GM18951 (cell line): ENCODE data around the gene GSG1.
"Not testable (repeated sequence)": the region's sequence is repeated elsewhere in the genome, so short reads cannot be mapped to it uniquely, and the experiment has no call there.

ENCODE experiments used
- POLR2A ChIP-seq: IDR thresholded peaks from 4 replicates; pipeline ENCODE4 v1.6.1; 2011; ENCODE audit warnings: mild to moderate bottlenecking; ENCODE audit not compliant: insufficient read length, insufficient read depth; ENCODE audit errors: extremely low read depth
- in situ Hi-C: fragments of 300-500 bp; cut with MboI; formaldehyde crosslinking; loops from one replicate; pipeline ENCODE4 v1.12.0; 2022; ENCODE audit warnings: low sequenced_read_pairs, mixed read lengths, inconsistent platforms; ENCODE audit not compliant: unreplicated experiment

GSG1 gene

DNA sequence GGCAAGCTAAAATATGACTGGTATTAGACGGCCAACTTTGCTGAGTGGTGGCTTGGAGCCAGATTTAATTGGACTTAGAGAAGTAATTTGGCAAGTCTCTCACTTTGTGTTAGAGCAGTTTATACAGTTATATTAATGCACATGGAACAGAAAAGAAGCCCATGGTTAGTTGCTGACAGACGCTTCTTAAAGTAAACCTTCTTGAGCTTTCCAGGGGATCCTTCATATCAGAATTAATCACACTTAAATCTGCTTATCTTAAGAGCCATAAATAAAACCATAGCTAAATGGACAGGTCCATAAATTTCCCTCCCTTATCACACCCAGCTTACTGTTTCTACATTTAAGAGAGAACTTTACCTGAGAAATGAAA lies 9.6 kb downstream of the GSG1 start:
- in situ Hi-C loops: no loop called here
- no peak for TF ChIP-seq POLR2A

DNA sequence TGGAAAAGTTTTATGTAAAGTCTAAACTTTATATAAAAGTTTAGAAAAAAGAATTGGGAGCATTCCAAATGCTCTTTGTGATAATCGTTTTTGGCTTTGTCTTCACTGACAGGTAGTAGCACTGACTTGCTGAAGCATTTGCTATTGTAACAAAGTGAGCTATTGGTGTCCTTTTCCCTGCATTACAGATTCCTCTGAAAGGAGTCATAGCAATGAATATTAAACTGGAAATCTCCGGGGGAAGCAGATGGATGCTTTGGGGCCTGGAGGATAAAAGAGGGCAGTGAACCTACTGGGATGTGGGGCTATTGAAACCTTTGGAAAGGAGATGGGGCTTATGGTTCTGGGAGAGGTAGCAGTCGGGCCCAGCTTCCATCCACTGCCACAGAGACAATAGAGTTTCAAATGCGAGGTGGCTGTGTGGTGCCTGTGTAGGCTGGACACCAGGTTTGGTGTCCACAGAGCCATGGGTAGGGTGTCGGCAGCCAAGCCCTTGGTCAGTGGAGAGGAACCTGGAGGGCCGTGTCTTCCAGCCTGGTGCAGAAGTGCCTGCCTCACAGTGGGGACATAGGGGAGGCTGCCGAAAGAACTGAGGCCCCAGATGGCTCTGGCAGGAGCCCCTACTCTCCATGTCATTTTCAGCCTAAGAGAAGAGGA lies 10.1 kb downstream of the GSG1 start:
- no peak for TF ChIP-seq POLR2A
- in situ Hi-C loops: no loop called here

DNA sequence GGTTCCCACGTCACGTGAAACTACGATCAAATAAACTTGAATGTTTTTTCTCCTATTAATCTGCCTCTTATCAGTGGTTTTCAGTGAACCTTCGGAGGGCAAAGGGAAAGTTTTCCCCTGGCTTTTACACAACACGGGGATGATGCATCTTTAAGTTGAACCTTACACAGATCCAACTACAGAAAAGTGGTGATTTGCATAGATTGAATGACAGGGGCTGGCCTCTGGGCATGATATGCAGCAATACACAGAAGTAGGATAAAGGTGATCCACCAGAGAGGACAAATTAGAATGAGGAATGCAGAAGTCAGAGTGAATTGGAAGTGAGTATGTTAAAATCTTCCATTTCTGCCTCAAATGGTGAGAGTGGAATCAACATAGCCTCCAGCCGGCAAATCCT lies 11.6 kb downstream of the GSG1 start:
- no peak for TF ChIP-seq POLR2A
- in situ Hi-C loops: no loop called here

GRCh38 chr12:13090054-13090453 lies 13.4 kb downstream of the GSG1 start:
- TF ChIP-seq POLR2A: no peak
- in situ Hi-C loops: no loop called here

DNA sequence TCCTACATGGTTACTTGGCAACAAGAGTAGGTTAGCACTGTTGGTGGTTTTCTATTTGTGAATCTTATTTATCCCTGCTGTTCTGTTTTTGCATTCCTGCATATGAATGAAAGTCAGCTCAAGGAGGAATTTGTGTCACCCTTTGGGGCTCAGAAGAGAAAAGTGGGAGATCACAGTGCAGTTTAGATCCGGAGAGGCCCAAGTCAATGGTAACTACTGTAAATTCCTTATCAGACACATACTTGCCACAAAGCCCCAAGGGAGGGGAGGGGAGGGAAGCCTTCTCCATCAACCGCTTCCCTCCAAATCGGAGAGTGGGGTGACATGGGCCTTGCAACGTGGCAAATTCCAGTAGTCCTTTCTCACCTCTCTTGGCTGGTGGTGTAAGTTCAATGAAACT lies 15.0 kb downstream of the GSG1 start:
- no peak for TF ChIP-seq POLR2A
- in situ Hi-C loops: no loop called here

DNA sequence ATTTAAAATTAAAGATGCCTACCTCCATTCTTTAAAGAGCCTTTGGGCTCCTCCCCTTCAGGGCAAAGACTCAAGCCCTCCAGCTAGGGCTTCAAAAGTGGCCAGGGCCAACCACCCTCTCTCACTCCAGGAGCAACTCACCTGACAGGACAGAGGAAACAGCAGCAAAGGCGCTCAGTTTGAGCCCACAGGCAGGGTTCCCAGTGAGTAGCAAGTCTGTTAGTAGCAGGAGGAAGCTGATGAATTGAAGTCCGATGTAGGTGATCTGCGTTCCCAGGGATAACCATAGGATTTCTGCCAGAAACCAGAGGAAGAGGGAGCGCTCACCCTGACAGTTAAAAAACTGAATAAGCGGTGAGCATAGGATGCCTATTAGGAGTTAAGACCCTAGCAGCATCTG lies 15.7 kb downstream of the GSG1 start:
- in situ Hi-C loops: no loop called here
- TF ChIP-seq POLR2A: no peak

- in situ Hi-C loops: no loop called here
- TF ChIP-seq POLR2A: no peak
Observed at GRCh38 chr12:13085968-13086686, 17.3 kb downstream of the GSG1 start.

GRCh38 chr12:13084898-13085640 lies 18.4 kb downstream of the GSG1 start:
- in situ Hi-C loops: no loop called here
- TF ChIP-seq POLR2A: no peak

- in situ Hi-C loops: not testable (repeated sequence)
Observed at GRCh38 chr12:13083638-13084037, 19.8 kb downstream of the GSG1 start.

- in situ Hi-C loops: no loop called here
Observed at GRCh38 chr12:13082861-13083260, 20.6 kb downstream of the GSG1 start.

DNA sequence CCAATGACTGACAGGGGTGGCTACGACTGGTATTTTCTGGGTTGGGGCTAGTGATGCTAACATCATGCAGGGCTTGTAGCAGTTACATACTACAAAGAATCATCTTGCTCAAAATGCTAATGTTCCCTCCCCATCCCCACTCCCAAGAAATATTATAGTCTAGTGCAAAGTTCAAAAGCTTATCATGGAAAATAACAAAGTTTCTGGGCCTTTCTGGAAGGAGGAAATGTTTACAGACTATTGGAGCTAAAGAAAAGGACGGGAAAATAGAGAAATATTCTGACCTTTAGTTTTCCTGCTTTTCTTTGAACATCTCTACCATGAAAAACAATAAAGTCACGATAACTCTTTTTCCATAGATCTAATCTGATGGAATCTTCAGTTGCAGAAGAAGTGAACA lies 23.2 kb downstream of the GSG1 start:
- in situ Hi-C loops: no loop called here
- no peak for TF ChIP-seq POLR2A

More at GRCh38 chr12:13082861-13083260, 20.6 kb downstream of the GSG1 start:
- TF ChIP-seq POLR2A: no peak

DNA sequence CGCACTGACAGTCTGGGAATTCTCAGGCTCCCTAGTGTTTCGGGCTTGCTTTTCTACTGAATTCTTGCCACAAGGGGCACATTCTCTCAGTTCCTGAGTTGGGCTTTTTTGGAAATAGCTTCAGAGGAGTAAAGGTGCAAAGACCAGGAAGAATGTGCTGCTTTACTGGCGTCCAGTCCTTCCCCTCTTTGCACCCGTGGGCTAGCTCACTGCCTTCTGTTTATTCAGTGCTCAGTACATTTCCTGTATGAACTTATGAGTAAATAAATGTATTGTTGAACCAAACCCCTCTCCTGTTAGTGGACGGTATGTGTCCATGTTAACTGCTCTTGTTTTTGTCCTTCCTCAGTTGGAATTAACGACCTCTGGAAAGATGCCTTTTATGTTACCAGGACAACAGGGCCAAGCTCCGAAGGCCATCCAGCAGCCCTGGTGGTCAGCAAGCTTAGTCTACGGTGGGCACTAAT lies 24.0 kb downstream of the GSG1 start:
- in situ Hi-C loops: no loop called here
- TF ChIP-seq POLR2A: no peak

- in situ Hi-C loops: no loop called here
- TF ChIP-seq POLR2A: no peak
Observed at GRCh38 chr12:13075786-13076570, 27.5 kb downstream of the GSG1 start.
